Spleen (tissue), 7 donors: ENCODE results near the gene ERC1.

ENCODE experiments used
- POLR2A ChIP-seq, 3 donors: fragments of 450-650 bp; IDR thresholded peaks; one replicate each; pipeline ENCODE4 v1.5.1; 2017; ENCODE audit warnings: antibody characterized with exemption in 3 of 3, mild to moderate bottlenecking in 1 of 3
- POLR2AphosphoS5 ChIP-seq, 3 donors: sonication (generic); formaldehyde crosslinking; IDR thresholded peaks; one replicate each; pipeline ENCODE4 v1.5.1; 2017; ENCODE audit warnings: antibody characterized with exemption in 3 of 3
- TF ChIP-seq, protein P1 (sequence below), 11 experiments: fragments of 200-600 bp in 7 of 11; fragments of 450-650 bp in 4 of 11; sonication (generic) in 4 of 11; IDR thresholded peaks in 8 of 11; conservative IDR thresholded peaks in 3 of 11; 1 replicate in 7 of 11; 2 replicates in 4 of 11; pipeline versions ENCODE4 v1.4.0 to v1.8.0; 2016 to 2021; ENCODE audit warnings: antibody characterized with exemption in 11 of 11, inconsistent platforms in 4 of 11, mild to moderate bottlenecking in 1 of 11
- donor health status: DM: no; HTN: no; CAD: no; lungs with moderate emphysema.
- donor health status: DM: no; HTN: no; CAD: no.
- donor health status: DM: no; HTN: no; CAD: no.

DNA sequence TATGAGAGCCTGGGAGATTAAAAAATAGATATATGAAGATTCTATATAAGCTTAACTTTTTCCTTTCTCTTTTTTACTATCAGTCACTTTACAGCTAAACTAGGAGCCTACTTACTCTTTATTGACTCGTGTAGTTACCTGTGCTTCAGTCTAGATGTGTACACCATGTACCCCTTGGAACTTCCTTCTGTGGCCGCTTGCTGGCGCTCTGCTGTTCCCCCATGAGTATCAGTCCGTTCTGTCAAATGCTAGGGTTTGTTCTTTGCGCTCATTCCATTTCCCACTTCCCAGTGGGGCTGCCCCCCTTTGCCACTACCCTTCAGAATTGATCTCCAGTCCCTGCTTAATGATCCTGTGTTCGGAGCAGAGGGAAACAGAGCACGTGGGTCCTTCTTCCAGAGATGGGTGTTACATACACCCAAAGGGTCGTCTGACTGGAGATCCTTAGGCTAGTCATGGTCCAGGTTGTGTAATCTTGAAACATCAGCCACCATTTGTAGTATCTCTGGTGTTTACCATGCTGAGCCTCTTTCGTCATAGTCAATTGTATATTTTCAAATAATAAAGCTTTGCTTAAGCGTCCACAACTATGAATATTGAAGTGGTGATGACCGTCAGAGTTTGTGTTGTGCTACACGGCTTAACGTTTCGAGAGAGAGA, 443.4 kb downstream of the ERC1 start:
- TF ChIP-seq, protein P1, sequence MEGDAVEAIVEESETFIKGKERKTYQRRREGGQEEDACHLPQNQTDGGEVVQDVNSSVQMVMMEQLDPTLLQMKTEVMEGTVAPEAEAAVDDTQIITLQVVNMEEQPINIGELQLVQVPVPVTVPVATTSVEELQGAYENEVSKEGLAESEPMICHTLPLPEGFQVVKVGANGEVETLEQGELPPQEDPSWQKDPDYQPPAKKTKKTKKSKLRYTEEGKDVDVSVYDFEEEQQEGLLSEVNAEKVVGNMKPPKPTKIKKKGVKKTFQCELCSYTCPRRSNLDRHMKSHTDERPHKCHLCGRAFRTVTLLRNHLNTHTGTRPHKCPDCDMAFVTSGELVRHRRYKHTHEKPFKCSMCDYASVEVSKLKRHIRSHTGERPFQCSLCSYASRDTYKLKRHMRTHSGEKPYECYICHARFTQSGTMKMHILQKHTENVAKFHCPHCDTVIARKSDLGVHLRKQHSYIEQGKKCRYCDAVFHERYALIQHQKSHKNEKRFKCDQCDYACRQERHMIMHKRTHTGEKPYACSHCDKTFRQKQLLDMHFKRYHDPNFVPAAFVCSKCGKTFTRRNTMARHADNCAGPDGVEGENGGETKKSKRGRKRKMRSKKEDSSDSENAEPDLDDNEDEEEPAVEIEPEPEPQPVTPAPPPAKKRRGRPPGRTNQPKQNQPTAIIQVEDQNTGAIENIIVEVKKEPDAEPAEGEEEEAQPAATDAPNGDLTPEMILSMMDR (IDR thresholded peaks at IDR 0.05 in 8 of 11, conservative IDR thresholded peaks at IDR 0.05 in 3 of 11): no peak
- TF ChIP-seq POLR2A (IDR thresholded peaks at IDR 0.05) (no peak), POLR2AphosphoS5 (IDR thresholded peaks at IDR 0.05) (no peak)
